ENCODE data around the gene NEUROG3.

DNA sequence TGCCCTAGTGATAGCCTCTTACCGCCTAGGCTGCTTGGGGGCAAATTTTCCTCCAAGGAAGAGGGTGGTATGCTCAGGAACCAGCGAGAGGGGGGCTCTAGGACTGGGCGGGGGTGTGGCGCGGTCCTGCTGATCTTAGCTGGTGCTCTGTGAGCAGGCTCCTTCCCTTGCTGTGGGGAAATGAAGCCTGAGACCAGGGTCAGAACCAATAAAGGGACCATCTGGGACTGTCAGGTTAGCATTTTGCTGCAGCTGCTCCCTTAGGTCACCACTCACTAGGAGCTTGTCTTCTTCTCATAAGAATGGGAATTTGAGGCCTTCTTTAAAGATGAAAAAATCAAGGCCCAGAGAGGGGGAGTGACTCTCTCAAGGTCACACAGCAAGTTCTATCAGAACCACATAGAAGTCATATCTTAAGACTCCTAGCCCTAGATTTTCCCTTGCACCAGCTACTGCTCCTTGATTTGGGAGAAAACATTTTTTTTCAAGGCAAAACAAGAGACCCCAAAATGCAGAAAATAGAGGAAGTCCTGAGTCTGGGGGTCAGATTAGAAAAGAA lies 2.0 kb upstream of the NEUROG3 start:
- TF ChIP-seq, protein P1, sequence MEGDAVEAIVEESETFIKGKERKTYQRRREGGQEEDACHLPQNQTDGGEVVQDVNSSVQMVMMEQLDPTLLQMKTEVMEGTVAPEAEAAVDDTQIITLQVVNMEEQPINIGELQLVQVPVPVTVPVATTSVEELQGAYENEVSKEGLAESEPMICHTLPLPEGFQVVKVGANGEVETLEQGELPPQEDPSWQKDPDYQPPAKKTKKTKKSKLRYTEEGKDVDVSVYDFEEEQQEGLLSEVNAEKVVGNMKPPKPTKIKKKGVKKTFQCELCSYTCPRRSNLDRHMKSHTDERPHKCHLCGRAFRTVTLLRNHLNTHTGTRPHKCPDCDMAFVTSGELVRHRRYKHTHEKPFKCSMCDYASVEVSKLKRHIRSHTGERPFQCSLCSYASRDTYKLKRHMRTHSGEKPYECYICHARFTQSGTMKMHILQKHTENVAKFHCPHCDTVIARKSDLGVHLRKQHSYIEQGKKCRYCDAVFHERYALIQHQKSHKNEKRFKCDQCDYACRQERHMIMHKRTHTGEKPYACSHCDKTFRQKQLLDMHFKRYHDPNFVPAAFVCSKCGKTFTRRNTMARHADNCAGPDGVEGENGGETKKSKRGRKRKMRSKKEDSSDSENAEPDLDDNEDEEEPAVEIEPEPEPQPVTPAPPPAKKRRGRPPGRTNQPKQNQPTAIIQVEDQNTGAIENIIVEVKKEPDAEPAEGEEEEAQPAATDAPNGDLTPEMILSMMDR (IDR thresholded peaks at IDR 0.05; ENCODE audit: insufficient read depth, low read length) = no peak
- TF ChIP-seq SPI1 (IDR thresholded peaks at IDR 0.05; ENCODE audit: borderline replicate concordance, low read depth) (no peak), POLR2AphosphoS5 (IDR thresholded peaks at IDR 0.05; ENCODE audit: low read depth) (no peak), GABPA (IDR thresholded peaks at IDR 0.05; ENCODE audit: low read depth) (no peak)
- TF ChIP-seq, protein P2, sequence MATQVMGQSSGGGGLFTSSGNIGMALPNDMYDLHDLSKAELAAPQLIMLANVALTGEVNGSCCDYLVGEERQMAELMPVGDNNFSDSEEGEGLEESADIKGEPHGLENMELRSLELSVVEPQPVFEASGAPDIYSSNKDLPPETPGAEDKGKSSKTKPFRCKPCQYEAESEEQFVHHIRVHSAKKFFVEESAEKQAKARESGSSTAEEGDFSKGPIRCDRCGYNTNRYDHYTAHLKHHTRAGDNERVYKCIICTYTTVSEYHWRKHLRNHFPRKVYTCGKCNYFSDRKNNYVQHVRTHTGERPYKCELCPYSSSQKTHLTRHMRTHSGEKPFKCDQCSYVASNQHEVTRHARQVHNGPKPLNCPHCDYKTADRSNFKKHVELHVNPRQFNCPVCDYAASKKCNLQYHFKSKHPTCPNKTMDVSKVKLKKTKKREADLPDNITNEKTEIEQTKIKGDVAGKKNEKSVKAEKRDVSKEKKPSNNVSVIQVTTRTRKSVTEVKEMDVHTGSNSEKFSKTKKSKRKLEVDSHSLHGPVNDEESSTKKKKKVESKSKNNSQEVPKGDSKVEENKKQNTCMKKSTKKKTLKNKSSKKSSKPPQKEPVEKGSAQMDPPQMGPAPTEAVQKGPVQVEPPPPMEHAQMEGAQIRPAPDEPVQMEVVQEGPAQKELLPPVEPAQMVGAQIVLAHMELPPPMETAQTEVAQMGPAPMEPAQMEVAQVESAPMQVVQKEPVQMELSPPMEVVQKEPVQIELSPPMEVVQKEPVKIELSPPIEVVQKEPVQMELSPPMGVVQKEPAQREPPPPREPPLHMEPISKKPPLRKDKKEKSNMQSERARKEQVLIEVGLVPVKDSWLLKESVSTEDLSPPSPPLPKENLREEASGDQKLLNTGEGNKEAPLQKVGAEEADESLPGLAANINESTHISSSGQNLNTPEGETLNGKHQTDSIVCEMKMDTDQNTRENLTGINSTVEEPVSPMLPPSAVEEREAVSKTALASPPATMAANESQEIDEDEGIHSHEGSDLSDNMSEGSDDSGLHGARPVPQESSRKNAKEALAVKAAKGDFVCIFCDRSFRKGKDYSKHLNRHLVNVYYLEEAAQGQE (IDR thresholded peaks at IDR 0.05; ENCODE audit: insufficient replicate concordance, low read depth) = no peak

All from HL-60 (cell line).